GM12891 (cell line): ENCODE results near the gene CGNL1.

ENCODE experiments used
- PAX5 ChIP-seq: IDR thresholded peaks from 2 replicates; pipeline ENCODE4 v1.6.1; 2011; ENCODE audit warnings: low read length, moderate library complexity, mild to moderate bottlenecking; ENCODE audit not compliant: insufficient read depth, severe bottlenecking
- POLR2A ChIP-seq: IDR thresholded peaks from 2 replicates; pipeline ENCODE4 v1.6.1; 2011; ENCODE audit warnings: low read depth, low read length, control low read depth
- POLR2AphosphoS5 ChIP-seq: IDR thresholded peaks from 2 replicates; pipeline ENCODE4 v1.6.1; 2011; ENCODE audit warnings: low read depth, low read length, control low read depth
- SPI1 ChIP-seq: IDR thresholded peaks from 2 replicates; pipeline ENCODE4 v1.6.1; 2011; ENCODE audit warnings: low read depth, low read length, control low read depth
- TAF1 ChIP-seq: IDR thresholded peaks from 2 replicates; pipeline ENCODE4 v1.6.1; 2011; ENCODE audit warnings: low read depth, low read length, control low read depth

DNA sequence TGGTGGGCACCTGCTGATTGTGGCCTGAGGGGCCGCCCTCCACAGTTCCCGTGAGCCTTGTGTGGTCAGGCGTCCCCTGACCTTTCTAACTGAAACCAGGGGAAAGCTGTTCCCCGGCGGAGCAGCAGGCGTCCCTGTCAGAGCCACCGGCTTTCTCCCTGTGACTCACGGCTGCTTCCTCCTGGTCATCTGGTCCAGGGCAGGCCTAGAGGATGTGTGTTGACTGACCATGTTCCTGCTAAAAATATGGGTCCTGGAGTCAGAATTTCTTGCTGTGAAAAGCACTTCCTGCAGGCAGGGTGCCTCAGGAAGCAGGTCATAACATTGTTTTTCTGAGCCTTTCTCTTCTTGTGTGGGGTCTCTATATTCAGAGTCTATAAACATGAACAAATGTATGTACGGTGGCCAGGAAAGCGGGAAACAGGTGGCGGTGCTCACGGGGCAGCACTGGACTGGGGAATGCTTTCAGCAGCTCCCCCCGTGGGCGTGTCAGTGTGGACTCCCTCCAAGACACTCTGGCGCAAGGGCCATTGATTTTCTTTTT, 38.4 kb upstream of the CGNL1 start:
- no peak for TF ChIP-seq TAF1
- no peak for TF ChIP-seq PAX5
- no peak for TF ChIP-seq POLR2A
- TF ChIP-seq POLR2AphosphoS5, result no peak
- no peak for TF ChIP-seq SPI1
